Uterus (tissue), 4 donors: ENCODE data around the gene CFAP251. TPM values are rescaled to one million over a fixed set of nuclear protein-coding genes. Genes with fewer than 3 reads are reported as not detected.
A peak's percentile ranks its signal among the peaks of the same experiment; 100 is the strongest.

Experiments used
- DNase-seq, 2 donors: peaks; one replicate each; pipeline ENCODE4 v3.0.0-alpha.2; 2019 to 2020
- H3K27ac ChIP-seq, 2 donors: fragments of 200-600 bp; sonication (generic); 1 replicate in 1 of 2; 2 replicates in 1 of 2; pipeline ENCODE4 v1.5.1; 2016 to 2018
- H3K27me3 ChIP-seq, 2 donors: fragments of 200-600 bp; sonication (generic); one replicate each; pipeline ENCODE4 v1.5.1; 2018 to 2019; ENCODE audit warnings: control low read depth in 1 of 2
- H3K36me3 ChIP-seq, 2 donors: fragments of 200-600 bp; sonication (generic); one replicate each; pipeline ENCODE4 v1.5.1; 2019; ENCODE audit warnings: control low read depth in 1 of 2
- H3K4me1 ChIP-seq, 2 donors: fragments of 200-600 bp; sonication (generic); one replicate each; pipeline ENCODE4 v1.5.1; 2018 to 2019; ENCODE audit warnings: control low read depth in 1 of 2
- H3K4me3 ChIP-seq, 2 donors: fragments of 200-600 bp; sonication (generic); 1 replicate in 1 of 2; 2 replicates in 1 of 2; pipeline ENCODE4 v1.5.1; 2018 to 2019; ENCODE audit warnings: mild to moderate bottlenecking in 1 of 2
- H3K9me3 ChIP-seq, 2 donors: fragments of 200-600 bp; sonication (generic); one replicate each; pipeline ENCODE4 v1.5.1; 2019; ENCODE audit warnings: control low read depth in 1 of 2
- CTCF ChIP-seq, 4 experiments: fragments of 200-600 bp in 2 of 4; fragments of 450-650 bp in 2 of 4; sonication (generic) in 2 of 4; IDR thresholded peaks; one replicate each; pipeline ENCODE4 v1.5.1; 2016 to 2019; ENCODE audit warnings: antibody characterized with exemption in 4 of 4, mild to moderate bottlenecking in 2 of 4, moderate library complexity in 1 of 4
- POLR2A ChIP-seq, 2 donors: fragments of 450-650 bp; IDR thresholded peaks; one replicate each; pipeline ENCODE4 v1.6.1; 2016; ENCODE audit warnings: antibody characterized with exemption in 2 of 2, mild to moderate bottlenecking in 1 of 2, moderate library complexity in 1 of 2
- intact Hi-C: fragments of 100-400 bp; cut with DNase I; formaldehyde crosslinking; loops from one replicate; pipeline ENCODE4 v1.15.1; 2023; ENCODE audit warnings: low total_unique reads
- total RNA-seq, 4 donors: library from RNA; depleted of rRNA in 3 of 4; stranded (reverse); fragments of >200 nt in 3 of 4; gene quantifications; one replicate each; pipeline versions ENCODE4 v1.1.0 to v1.2.4, GENCODE V29; 2014 to 2023
- donor health status: DM: yes; HTN: yes; CAD: no.

Gene CFAP251
- total RNA-seq, 4 donors from 2014 or later = 5.9 to 135 (median 12.7) TPM

GRCh38 chr12:122030424-122031035 lies 112.1 kb downstream of the CFAP251 start:
- Histone ChIP-seq H3K4me3 (no peak overlapping the region), H3K4me1 (peaks cover 0 to 9% of the 10 kb centered on the region in 2 donors), H3K27me3 (no peaks in the 10 kb centered on the region), H3K36me3 (no peaks in the 10 kb centered on the region), H3K9me3 (no peaks in the 10 kb centered on the region), H3K27ac (no peak overlapping the region)
- TF ChIP-seq CTCF (IDR thresholded peaks at IDR 0.05) (no peak), POLR2A (IDR thresholded peaks at IDR 0.05) (no peak)
- intact Hi-C loops = no loop called here
- no peak for DNase-seq

- Histone ChIP-seq H3K4me3 (no peak overlapping the region), H3K27ac (no peak overlapping the region), H3K36me3 (no peaks in the 10 kb centered on the region), H3K27me3 (no peaks in the 10 kb centered on the region), H3K9me3 (no peaks in the 10 kb centered on the region), H3K4me1 (peaks cover 0 to 9% of the 10 kb centered on the region in 2 donors)
- peak; percentile 32 to 53 (median 46) for TF ChIP-seq CTCF (IDR thresholded peaks at IDR 0.05)
- no peak for TF ChIP-seq POLR2A (IDR thresholded peaks at IDR 0.05)
- intact Hi-C loops = no loop called here
- DNase-seq = peak in 1 of 2 donors; percentile 30
These were observed 113.2 kb downstream of the CFAP251 start for GRCh38 chr12:122031342-122032216.

- H3K36me3 ChIP-seq = no peaks in the 10 kb centered on the region
- no peaks in the 10 kb centered on the region for H3K9me3 ChIP-seq
- H3K27me3 ChIP-seq = no peaks in the 10 kb centered on the region
- no peak overlapping the region for H3K4me3 ChIP-seq
- no peak overlapping the region for H3K27ac ChIP-seq
- intact Hi-C loops = no loop called here
- peaks cover 0 to 9% of the 10 kb centered on the region in 2 donors for H3K4me1 ChIP-seq
- no peak for DNase-seq
- no peak for TF ChIP-seq POLR2A (IDR thresholded peaks at IDR 0.05)
- no peak for TF ChIP-seq CTCF (IDR thresholded peaks at IDR 0.05)
These were observed 114.2 kb downstream of the CFAP251 start for GRCh38 chr12:122032580-122032979.

- Histone ChIP-seq H3K9me3 (no peaks in the 10 kb centered on the region), H3K36me3 (no peaks in the 10 kb centered on the region), H3K4me3 (no peak overlapping the region), H3K27ac (no peak overlapping the region), H3K4me1 (no peaks in the 10 kb centered on the region), H3K27me3 (no peaks in the 10 kb centered on the region)
- no peak for DNase-seq
- TF ChIP-seq POLR2A (IDR thresholded peaks at IDR 0.05) (no peak), CTCF (IDR thresholded peaks at IDR 0.05) (no peak)
- intact Hi-C loops = no loop called here
These were observed 116.9 kb downstream of the CFAP251 start for GRCh38 chr12:122035292-122035691.

- Histone ChIP-seq H3K36me3 (no peaks in the 10 kb centered on the region), H3K27ac (no peak overlapping the region), H3K9me3 (no peaks in the 10 kb centered on the region), H3K4me1 (no peaks in the 10 kb centered on the region), H3K4me3 (no peak overlapping the region), H3K27me3 (no peaks in the 10 kb centered on the region)
- no peak for DNase-seq
- TF ChIP-seq POLR2A (IDR thresholded peaks at IDR 0.05) (no peak), CTCF (IDR thresholded peaks at IDR 0.05) (no peak)
- intact Hi-C loops = no loop called here
These were observed 117.8 kb downstream of the CFAP251 start for GRCh38 chr12:122036153-122036552.
